Esophagus squamous epithelium (tissue), 5 donors: ENCODE measurements around the gene IQCE. TPM values are rescaled to one million over a fixed set of nuclear protein-coding genes. Genes with fewer than 3 reads are reported as not detected.

Experiments used
- DNase-seq: peaks from one replicate; lab custom pipeline; 2025; lab: John Stamatoyannopoulos, UW
- H3K27ac ChIP-seq, 4 donors: fragments of 200-600 bp; sonication (generic); one replicate each; pipeline ENCODE4 v1.5.1; 2016 to 2019; ENCODE audit warnings: mild to moderate bottlenecking in 1 of 4
- H3K27me3 ChIP-seq, 4 donors: fragments of 200-600 bp; sonication (generic); 1 replicate in 3 of 4; 2 replicates in 1 of 4; pipeline versions ENCODE4 v1.5.1 to v1.6.0; 2017 to 2021; ENCODE audit warnings: antibody characterized with exemption in 1 of 4
- H3K36me3 ChIP-seq, 3 donors: fragments of 200-600 bp; sonication (generic); one replicate each; pipeline ENCODE4 v1.5.1; 2016 to 2019
- H3K4me1 ChIP-seq, 3 donors: fragments of 200-600 bp; sonication (generic); one replicate each; pipeline ENCODE4 v1.5.1; 2017 to 2019
- H3K4me3 ChIP-seq, 4 donors: fragments of 200-600 bp; sonication (generic); 1 replicate in 3 of 4; 2 replicates in 1 of 4; pipeline ENCODE4 v1.5.1; 2016 to 2019; ENCODE audit warnings: mild to moderate bottlenecking in 2 of 4, moderate library complexity in 1 of 4
- H3K9me3 ChIP-seq, 3 donors: fragments of 200-600 bp; sonication (generic); one replicate each; pipeline ENCODE4 v1.5.1; 2016 to 2019
- POLR2A ChIP-seq, 4 donors: fragments of 450-650 bp; IDR thresholded peaks; one replicate each; pipeline ENCODE4 v1.6.1; 2017; ENCODE audit warnings: antibody characterized with exemption in 4 of 4, mild to moderate bottlenecking in 4 of 4, moderate library complexity in 3 of 4
- WGBS, 2 donors: methylation state at CpG; one replicate each; pipeline ENCODE4 v1.1.5; 2018; 5-methylcytosine and 5-hydroxymethylcytosine counted together
- intact Hi-C: fragments of 100-400 bp; cut with DNase I; formaldehyde crosslinking; loops from one replicate; pipeline ENCODE4 v1.15.0; 2022
- total RNA-seq, 4 donors: library from RNA; depleted of rRNA; stranded (reverse); fragments of >200 nt; gene quantifications; one replicate each; pipeline ENCODE4 v1.1.0, GENCODE V29; 2016
- TF ChIP-seq, protein P1 (sequence below), 6 experiments: fragments of 450-650 bp in 4 of 6; fragments of 200-600 bp in 2 of 6; sonication (generic) in 2 of 6; IDR thresholded peaks; one replicate each; pipeline ENCODE4 v1.5.1; 2016 to 2019; ENCODE audit warnings: antibody characterized with exemption in 6 of 6, mild to moderate bottlenecking in 4 of 6, moderate library complexity in 4 of 6
- donor health status: DM: yes; HTN: yes; CAD: no.

IQCE gene
- total RNA-seq, 4 donors from 2014 or later, result 4.5 to 10.6 (median 6.3) TPM

DNA sequence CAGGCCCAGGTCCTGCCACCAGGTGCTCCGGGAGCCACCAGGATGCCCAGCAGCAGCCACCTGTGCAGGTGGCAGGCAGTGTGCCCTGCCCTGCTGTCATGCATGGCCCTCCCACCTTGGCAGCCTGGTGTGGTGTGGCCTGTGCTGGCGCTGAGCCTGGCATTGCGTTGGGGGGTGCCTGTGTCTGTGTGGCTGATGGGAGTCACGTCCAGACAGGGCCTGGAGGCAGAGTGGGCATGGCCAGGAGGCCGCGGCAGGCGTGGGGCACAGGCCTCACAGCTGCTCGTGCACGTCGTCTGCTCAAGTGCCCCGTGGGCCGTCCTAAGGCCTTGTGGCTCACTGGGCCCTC is 81.7 kb downstream of the IQCE start:
- Histone ChIP-seq H3K9me3 (no peaks in the 10 kb centered on the region), H3K4me1 (peaks cover 34 to 94% (median 57%) of the 10 kb centered on the region in 3 donors), H3K4me3 (no peak overlapping the region), H3K27ac (peak overlapping the region; percentile 69 to 76 (median 74)), H3K27me3 (no peaks in the 10 kb centered on the region), H3K36me3 (no peaks in the 10 kb centered on the region)
- 40% methylated on average over 1 of the region's 12 CpGs; no CpG with 5 or more reads in 1 of the 2 donors for WGBS, 2 donors
- no peak for TF ChIP-seq POLR2A (IDR thresholded peaks at IDR 0.05)
- TF ChIP-seq, protein P1, sequence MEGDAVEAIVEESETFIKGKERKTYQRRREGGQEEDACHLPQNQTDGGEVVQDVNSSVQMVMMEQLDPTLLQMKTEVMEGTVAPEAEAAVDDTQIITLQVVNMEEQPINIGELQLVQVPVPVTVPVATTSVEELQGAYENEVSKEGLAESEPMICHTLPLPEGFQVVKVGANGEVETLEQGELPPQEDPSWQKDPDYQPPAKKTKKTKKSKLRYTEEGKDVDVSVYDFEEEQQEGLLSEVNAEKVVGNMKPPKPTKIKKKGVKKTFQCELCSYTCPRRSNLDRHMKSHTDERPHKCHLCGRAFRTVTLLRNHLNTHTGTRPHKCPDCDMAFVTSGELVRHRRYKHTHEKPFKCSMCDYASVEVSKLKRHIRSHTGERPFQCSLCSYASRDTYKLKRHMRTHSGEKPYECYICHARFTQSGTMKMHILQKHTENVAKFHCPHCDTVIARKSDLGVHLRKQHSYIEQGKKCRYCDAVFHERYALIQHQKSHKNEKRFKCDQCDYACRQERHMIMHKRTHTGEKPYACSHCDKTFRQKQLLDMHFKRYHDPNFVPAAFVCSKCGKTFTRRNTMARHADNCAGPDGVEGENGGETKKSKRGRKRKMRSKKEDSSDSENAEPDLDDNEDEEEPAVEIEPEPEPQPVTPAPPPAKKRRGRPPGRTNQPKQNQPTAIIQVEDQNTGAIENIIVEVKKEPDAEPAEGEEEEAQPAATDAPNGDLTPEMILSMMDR (IDR thresholded peaks at IDR 0.05), result no peak
- DNase-seq, result no peak
- intact Hi-C loops, result no loop called here

DNA sequence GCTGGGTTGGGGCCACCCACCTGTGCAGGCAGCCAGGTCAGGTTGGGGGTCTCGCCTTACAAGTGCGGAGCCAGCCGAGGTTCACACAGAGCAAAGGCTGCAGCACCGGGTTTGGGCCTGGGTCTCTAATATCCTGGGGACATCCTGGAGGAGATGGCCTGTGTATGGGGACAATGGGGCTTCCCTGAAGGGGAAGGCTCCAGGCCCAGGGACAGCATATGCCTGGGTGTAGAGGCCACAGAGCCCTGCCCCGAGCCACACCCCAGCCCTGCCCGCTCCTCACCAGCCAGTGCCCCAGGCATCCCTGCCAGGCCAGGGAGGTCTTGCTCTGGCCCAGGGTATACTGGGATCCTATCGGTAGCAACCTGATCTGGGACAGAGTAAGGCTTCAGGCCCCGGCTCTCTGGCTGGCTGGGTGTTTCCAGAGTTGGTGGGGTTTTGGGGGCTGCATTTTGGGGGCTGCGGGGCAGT is 82.1 kb downstream of the IQCE start:
- H3K4me1 ChIP-seq, result peaks cover 34 to 94% (median 57%) of the 10 kb centered on the region in 3 donors
- 31% methylated on average over 2 of the region's 9 CpGs; no CpG with 5 or more reads in 1 of the 2 donors for WGBS, 2 donors
- no peak for DNase-seq
- no peaks in the 10 kb centered on the region for H3K27me3 ChIP-seq
- H3K9me3 ChIP-seq, result no peaks in the 10 kb centered on the region
- peak overlapping the region; percentile 69 to 76 (median 74) for H3K27ac ChIP-seq
- TF ChIP-seq, protein P1 (IDR thresholded peaks at IDR 0.05), result no peak
- peak overlapping the region in 3 of 4 donors; percentile 23 to 41 (median 25) for H3K4me3 ChIP-seq
- intact Hi-C loops, result no loop called here
- no peaks in the 10 kb centered on the region for H3K36me3 ChIP-seq

DNA sequence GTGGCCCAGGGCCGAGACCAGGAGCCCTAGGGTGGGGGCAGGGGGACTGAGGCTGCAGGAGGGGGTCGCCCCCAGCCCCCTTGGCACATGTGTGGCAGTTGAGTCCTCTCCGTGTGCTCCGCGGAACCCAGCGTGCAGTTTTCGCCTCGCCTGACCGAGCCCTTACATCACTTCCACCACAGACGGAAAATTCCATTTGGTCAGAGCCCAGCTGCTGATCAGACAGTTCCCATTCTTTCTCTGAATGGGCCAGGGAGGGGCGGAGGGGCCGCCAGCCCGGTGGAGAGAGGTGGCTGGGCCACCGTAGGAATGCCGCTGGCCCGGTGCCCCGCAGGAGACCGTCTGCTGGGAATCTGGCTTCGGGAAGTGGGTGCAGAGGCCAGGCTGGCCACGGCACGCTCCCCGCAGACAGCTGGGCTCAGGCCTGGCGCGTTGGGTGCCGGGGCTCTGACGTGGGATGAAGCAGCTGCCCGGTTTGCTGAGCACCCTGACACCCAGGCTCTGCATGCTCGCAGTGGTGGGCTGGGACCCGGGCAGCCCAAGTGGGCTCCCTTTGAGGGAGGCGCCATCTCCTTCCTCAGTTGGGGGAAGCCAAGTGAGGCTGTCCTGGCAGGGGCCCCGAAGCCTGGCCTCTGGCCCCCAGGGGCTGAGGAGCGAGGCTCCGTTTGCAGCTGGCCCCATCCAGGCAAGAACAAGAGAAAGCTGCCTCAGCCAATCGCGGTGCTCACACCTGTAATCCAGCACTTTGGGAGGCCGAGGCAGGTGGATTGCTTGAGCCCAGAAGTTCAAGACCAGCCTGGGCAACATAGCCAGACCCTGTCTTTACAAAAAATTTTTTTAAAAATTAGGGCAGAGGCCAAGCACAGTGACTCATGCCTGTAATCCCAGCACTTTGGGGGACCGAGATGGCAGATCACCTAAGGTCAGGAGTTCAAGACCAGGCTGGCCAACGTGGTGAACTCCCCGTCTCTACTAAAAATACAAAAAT is 82.9 kb downstream of the IQCE start:
- TF ChIP-seq POLR2A (IDR thresholded peaks at IDR 0.05), result peak in 1 of 4 donors; percentile 8
- TF ChIP-seq, protein P1 (IDR thresholded peaks at IDR 0.05), result no peak
- DNase-seq, result no peak
- peaks cover 34 to 85% (median 55%) of the 10 kb centered on the region in 3 donors for H3K4me1 ChIP-seq
- H3K4me3 ChIP-seq, result peak overlapping the region in 3 of 4 donors; percentile 23 to 41 (median 25)
- H3K27me3 ChIP-seq, result no peaks in the 10 kb centered on the region
- H3K9me3 ChIP-seq, result no peaks in the 10 kb centered on the region
- no peaks in the 10 kb centered on the region for H3K36me3 ChIP-seq
- WGBS, 2 donors, result 6 to 59% methylated on average over 4 to 16 of the region's 39 CpGs
- peak overlapping the region; percentile 69 to 76 (median 74) for H3K27ac ChIP-seq
- intact Hi-C loops, result no loop called here

DNA sequence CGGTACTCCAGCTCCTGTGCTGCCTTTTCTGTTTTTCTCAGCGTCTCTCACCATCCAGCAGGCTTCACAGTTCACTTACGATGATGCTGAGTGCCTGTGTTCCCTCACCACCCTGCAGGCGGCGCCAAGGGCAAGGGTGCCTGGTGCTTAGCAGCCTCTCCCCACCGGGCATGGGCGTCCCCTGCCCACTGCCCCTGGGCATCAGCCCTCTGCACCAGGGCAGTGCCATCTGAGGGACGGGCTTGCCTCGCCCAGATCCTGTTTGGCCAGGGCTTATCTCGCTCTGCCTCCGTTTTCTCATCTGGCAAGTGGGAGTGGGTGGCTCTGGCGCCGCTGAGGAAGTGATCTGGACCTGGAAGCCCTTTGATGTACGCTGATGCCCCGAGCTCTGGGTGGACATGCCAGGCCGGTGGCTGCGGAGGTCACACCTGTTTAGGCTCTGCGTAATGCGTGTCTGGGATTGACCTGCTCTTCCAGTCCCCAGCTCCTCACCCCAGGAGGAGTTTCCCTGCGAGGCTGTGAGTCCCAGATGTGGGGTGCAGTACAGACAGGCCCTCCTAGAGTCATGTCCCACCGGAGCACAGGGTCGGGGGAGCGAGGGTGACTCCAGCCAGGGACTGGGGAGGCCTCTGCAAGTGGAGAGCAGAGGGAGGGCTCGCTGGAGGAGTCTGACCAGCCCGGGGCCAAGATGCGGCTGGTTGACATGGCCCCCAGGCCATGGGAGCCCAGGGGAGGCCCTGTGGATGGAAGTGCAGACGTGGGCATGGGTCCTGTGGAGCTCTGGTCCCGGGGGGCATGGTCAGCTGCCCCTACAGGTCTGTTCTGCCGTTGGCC is 84.8 kb downstream of the IQCE start:
- no peak for DNase-seq
- 81 to 94% methylated on average over 6 to 8 of the region's 29 CpGs for WGBS, 2 donors

More for the DNA sequence above, 84.8 kb downstream of the IQCE start:
- Histone ChIP-seq H3K4me1 (peaks cover 31 to 66% (median 44%) of the 10 kb centered on the region in 3 donors), H3K4me3 (no peak overlapping the region), H3K27me3 (no peaks in the 10 kb centered on the region), H3K9me3 (no peaks in the 10 kb centered on the region), H3K36me3 (peaks cover 0 to 19% (median 17%) of the 10 kb centered on the region in 3 donors), H3K27ac (peak overlapping the region in 2 of 4 donors; percentile 5 to 9)
- intact Hi-C loops, result no loop called here
- TF ChIP-seq, protein P1 (IDR thresholded peaks at IDR 0.05), result peak in 1 of 6 experiments; percentile 28
- TF ChIP-seq POLR2A (IDR thresholded peaks at IDR 0.05), result no peak
